Heart left ventricle (tissue), 13 donors: Measurements from ENCODE around the gene ADCY4.

ENCODE experiments used
- CTCF ChIP-seq, 12 donors: fragments of 200-600 bp; sonication (generic) in 4 of 12; IDR thresholded peaks; one replicate each; pipeline versions ENCODE4 v1.5.0 to v1.8.0; 2018 to 2022; ENCODE audit warnings: antibody characterized with exemption in 12 of 12, mild to moderate bottlenecking in 5 of 12
- POLR2A ChIP-seq, 2 donors: fragments of 450-650 bp; IDR thresholded peaks; one replicate each; pipeline ENCODE4 v1.6.1; 2017; ENCODE audit warnings: antibody characterized with exemption in 2 of 2, mild to moderate bottlenecking in 2 of 2, moderate library complexity in 2 of 2
- donor health status: ischemic (EF 13 %, LVEDD 7.1; RV severe dilation, severe dysfunction).
- donor health status: DM: no; HTN: yes; CAD: no.
- donor health status: DM: no; HTN: no; CAD: no.
- donor health status: ischemic (EF 25% LVEDD 6.9; RV normal size, moderate dysfunction).
- donor health status: ischemic (EF 25% LVEDD 5.7; RV mildly dilated, moderate dysfunction).
- donor health status: ischemic (EF 35%, LVEDD 5.7; RV mildly dilated, moderate dysfunction).
- donor health status: nonischemic (EF 11% LVEDD 7.7; RV severe dilation, severe dysfunction).
- donor health status: DM: yes; HTN: yes; CAD: no.
- donor health status: PGD.
- donor health status: ischemic (EF 29% LVEDD 5.4; RV normal size, mild dysfunction).
- donor health status: nonischemic (EF 23%, LVEDD 6.1; RV moderate dilation, normal function).

- no peak for TF ChIP-seq CTCF (IDR thresholded peaks at IDR 0.05)
- TF ChIP-seq POLR2A (IDR thresholded peaks at IDR 0.05), result no peak
Measured at GRCh38 chr14:24317141-24317928, 17.5 kb downstream of the ADCY4 start.
